ENCODE data around the gene TXK.

DNA sequence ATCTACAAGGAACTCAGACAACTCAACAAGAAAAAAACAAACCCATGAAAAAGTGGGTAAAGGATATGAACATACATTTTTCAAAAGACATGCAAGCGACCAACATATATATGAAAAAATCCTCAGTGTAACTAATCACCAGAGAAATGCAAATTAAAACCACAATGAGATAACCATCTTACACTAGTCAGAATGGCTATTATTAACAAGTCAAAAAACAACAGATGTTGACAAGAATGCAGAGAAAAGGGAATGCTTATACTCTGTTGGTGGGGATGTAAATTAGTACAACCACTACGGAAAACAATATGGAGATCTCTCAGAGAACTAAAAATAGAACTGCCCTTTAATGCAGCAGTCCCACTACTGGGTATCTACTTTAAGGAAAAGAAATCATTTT lies 105.4 kb downstream of the TXK start:
- TF ChIP-seq, protein P1, sequence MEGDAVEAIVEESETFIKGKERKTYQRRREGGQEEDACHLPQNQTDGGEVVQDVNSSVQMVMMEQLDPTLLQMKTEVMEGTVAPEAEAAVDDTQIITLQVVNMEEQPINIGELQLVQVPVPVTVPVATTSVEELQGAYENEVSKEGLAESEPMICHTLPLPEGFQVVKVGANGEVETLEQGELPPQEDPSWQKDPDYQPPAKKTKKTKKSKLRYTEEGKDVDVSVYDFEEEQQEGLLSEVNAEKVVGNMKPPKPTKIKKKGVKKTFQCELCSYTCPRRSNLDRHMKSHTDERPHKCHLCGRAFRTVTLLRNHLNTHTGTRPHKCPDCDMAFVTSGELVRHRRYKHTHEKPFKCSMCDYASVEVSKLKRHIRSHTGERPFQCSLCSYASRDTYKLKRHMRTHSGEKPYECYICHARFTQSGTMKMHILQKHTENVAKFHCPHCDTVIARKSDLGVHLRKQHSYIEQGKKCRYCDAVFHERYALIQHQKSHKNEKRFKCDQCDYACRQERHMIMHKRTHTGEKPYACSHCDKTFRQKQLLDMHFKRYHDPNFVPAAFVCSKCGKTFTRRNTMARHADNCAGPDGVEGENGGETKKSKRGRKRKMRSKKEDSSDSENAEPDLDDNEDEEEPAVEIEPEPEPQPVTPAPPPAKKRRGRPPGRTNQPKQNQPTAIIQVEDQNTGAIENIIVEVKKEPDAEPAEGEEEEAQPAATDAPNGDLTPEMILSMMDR (IDR thresholded peaks at IDR 0.05), result no peak
- no peak for TF ChIP-seq POLR2A (IDR thresholded peaks at IDR 0.05)

Data from lower leg skin (tissue), 3 donors.